Activated CD8-positive, alpha-beta memory T cell treated with anti-CD3 and anti-CD28 coated beads, Interleukin-2, amount 50 U/mL, for 4 hours (primary cell): ENCODE results near the gene ARVCF.
"Not testable (repeated sequence)": the region's sequence is repeated elsewhere in the genome, so short reads cannot be mapped to it uniquely, and the experiment has no call there.

ENCODE experiments used
- DNase-seq: peaks from one replicate; pipeline ENCODE4 v3.0.0-alpha.2; 2020

Gene ARVCF

GRCh38 chr22:19930551-19931486, 85.8 kb downstream of the ARVCF start:
- no peak for DNase-seq

GRCh38 chr22:19929586-19930550, 86.8 kb downstream of the ARVCF start:
- DNase-seq, result no peak

GRCh38 chr22:19928207-19928606, 88.4 kb downstream of the ARVCF start:
- DNase-seq, result no peak

- no peak for DNase-seq
Measured at GRCh38 chr22:19927696-19928095, 88.9 kb downstream of the ARVCF start.

GRCh38 chr22:19926028-19926427, 90.6 kb downstream of the ARVCF start:
- DNase-seq, result not testable (repeated sequence)

GRCh38 chr22:19923914-19924513, 92.6 kb downstream of the ARVCF start:
- no peak for DNase-seq

- DNase-seq, result no peak
Measured at GRCh38 chr22:19921544-19922081, 95.0 kb downstream of the ARVCF start.
